Liver (tissue), 9 donors: Measurements from ENCODE around the gene MOV10. TPM values are rescaled to one million over a fixed set of nuclear protein-coding genes. Genes with fewer than 3 reads are reported as not detected.

Experiments
- DNase-seq: peaks from one replicate; pipeline ENCODE4 v3.0.0-alpha.2; 2017; ENCODE audit warnings: low spot score
- H3K27ac ChIP-seq, 2 donors: one replicate each; pipeline ENCODE4 v1.7.0; 2013; ENCODE audit warnings: inconsistent platforms in 2 of 2, low read length in 2 of 2, control low read depth in 1 of 2, low read depth in 1 of 2, mild to moderate bottlenecking in 1 of 2
- H3K27me3 ChIP-seq, 4 donors: one replicate each; pipeline versions ENCODE4 v1.6.1 to v1.7.0; 2013; ENCODE audit warnings: low read length in 3 of 4, inconsistent platforms in 1 of 4, mild to moderate bottlenecking in 1 of 4, moderate library complexity in 1 of 4; ENCODE audit not compliant: control insufficient read depth in 4 of 4, insufficient read depth in 4 of 4
- H3K36me3 ChIP-seq, 4 donors: one replicate each; pipeline versions ENCODE4 v1.6.1 to v1.7.0; 2013; ENCODE audit warnings: low read length in 3 of 4, mild to moderate bottlenecking in 3 of 4, low read depth in 1 of 4, moderate library complexity in 1 of 4; ENCODE audit not compliant: control insufficient read depth in 4 of 4, insufficient read depth in 3 of 4
- H3K4me1 ChIP-seq, 4 donors: one replicate each; pipeline versions ENCODE4 v1.6.1 to v1.7.0; 2013; ENCODE audit warnings: low read length in 3 of 4, mild to moderate bottlenecking in 3 of 4, moderate library complexity in 1 of 4; ENCODE audit not compliant: control insufficient read depth in 4 of 4, insufficient read depth in 4 of 4
- H3K4me3 ChIP-seq, 3 donors: one replicate each; pipeline versions ENCODE4 v1.6.1 to v1.7.0; 2013; ENCODE audit warnings: low read length in 3 of 3, control low read depth in 1 of 3, low read depth in 1 of 3, mild to moderate bottlenecking in 1 of 3
- H3K9ac ChIP-seq, 2 donors: one replicate each; pipeline ENCODE4 v1.7.0; 2013; ENCODE audit warnings: low read length in 2 of 2, mild to moderate bottlenecking in 2 of 2, moderate library complexity in 2 of 2, control low read depth in 1 of 2, low read depth in 1 of 2
- H3K9me3 ChIP-seq, 4 donors: one replicate each; pipeline versions ENCODE4 v1.6.1 to v1.7.0; 2013; ENCODE audit warnings: low read length in 3 of 4; ENCODE audit not compliant: control insufficient read depth in 4 of 4
- ATF3 ChIP-seq: IDR thresholded peaks from 2 replicates; pipeline ENCODE4 v1.6.1; 2016; ENCODE audit warnings: antibody characterized with exemption
- EGR1 ChIP-seq, 2 donors: IDR thresholded peaks; 2 replicates each; pipeline ENCODE4 v1.6.1; 2016 to 2018; ENCODE audit warnings: antibody characterized with exemption in 2 of 2, low read depth in 2 of 2
- FOXA1 ChIP-seq: IDR thresholded peaks from 2 replicates; pipeline ENCODE4 v1.6.1; 2016; ENCODE audit warnings: antibody characterized with exemption
- FOXA2 ChIP-seq: IDR thresholded peaks from 2 replicates; pipeline ENCODE4 v1.6.1; 2016; ENCODE audit warnings: antibody characterized with exemption
- GABPA ChIP-seq, 2 donors: IDR thresholded peaks in 1 of 2; conservative IDR thresholded peaks in 1 of 2; 2 replicates each; pipeline ENCODE4 v1.6.1; 2016; ENCODE audit warnings: antibody characterized with exemption in 2 of 2, mild to moderate bottlenecking in 1 of 2, moderate library complexity in 1 of 2
- HNF4G ChIP-seq: IDR thresholded peaks from 2 replicates; pipeline ENCODE4 v1.6.1; 2016; ENCODE audit warnings: antibody characterized with exemption
- JUND ChIP-seq, 2 donors: IDR thresholded peaks; 2 replicates each; pipeline ENCODE4 v1.6.1; 2016; ENCODE audit warnings: antibody characterized with exemption in 2 of 2
- NR2F2 ChIP-seq: IDR thresholded peaks from 2 replicates; pipeline ENCODE4 v1.6.1; 2016; ENCODE audit warnings: antibody characterized with exemption
- RAD21 ChIP-seq, 2 donors: IDR thresholded peaks; 2 replicates each; pipeline ENCODE4 v1.6.1; 2016; ENCODE audit warnings: antibody characterized with exemption in 2 of 2, mild to moderate bottlenecking in 2 of 2
- RXRA ChIP-seq, 2 donors: IDR thresholded peaks; 2 replicates each; pipeline ENCODE4 v1.6.1; 2017 to 2018; ENCODE audit warnings: antibody characterized with exemption in 2 of 2, mild to moderate bottlenecking in 1 of 2
- SP1 ChIP-seq: IDR thresholded peaks from 2 replicates; pipeline ENCODE4 v1.6.1; 2018; ENCODE audit warnings: antibody characterized with exemption, mild to moderate bottlenecking
- YY1 ChIP-seq: IDR thresholded peaks from 2 replicates; pipeline ENCODE4 v1.6.1; 2016; ENCODE audit warnings: antibody characterized with exemption, mild to moderate bottlenecking
- ZBTB33 ChIP-seq: IDR thresholded peaks from 2 replicates; pipeline ENCODE4 v1.6.1; 2016; ENCODE audit warnings: antibody characterized with exemption
- WGBS: extraction: QIAGEN DNeasy Blood & Tissue Kit; methylation state at CpG from one replicate; pipeline ENCODE4 v1.1.7; 2013; 5-methylcytosine and 5-hydroxymethylcytosine counted together
- polyA plus RNA-seq, 2 donors: library from polyadenylated mRNA; stranded (reverse) in 1 of 2; unstranded in 1 of 2; fragments of 200-250 nt in 1 of 2; fragments of >200 nt in 1 of 2; fragmentation: Nextera tagmentation in 1 of 2; extraction: Ambion mirVana in 1 of 2; gene quantifications; one replicate each; pipeline versions ENCODE4 v1.2.1 to v1.2.3, GENCODE V29; 2013 to 2015
- total RNA-seq, 2 donors: library from RNA; depleted of rRNA; stranded (reverse); fragments of >200 nt; gene quantifications; one replicate each; pipeline ENCODE4 v1.2.3, GENCODE V29; 2014
- TF ChIP-seq, protein P1 (sequence below): IDR thresholded peaks from 2 replicates; pipeline ENCODE4 v1.6.1; 2016; ENCODE audit warnings: antibody characterized with exemption, mild to moderate bottlenecking
- TF ChIP-seq, protein P2 (sequence below): fragments of 150-350 bp; IDR thresholded peaks from 2 replicates; pipeline ENCODE4 v1.5.1; 2017; ENCODE audit warnings: improper control_type of control experiment, low read depth, low read length; ENCODE audit not compliant: missing input control
- donor health status: healthy.
- donor health status: healthy.
- donor health status: healthy.
- donor health status: healthy.
- donor health status: healthy.

MOV10 gene
- total and polyA plus RNA-seq, 4 donors: 32.0 to 36.8 (median 33.7) TPM

DNA sequence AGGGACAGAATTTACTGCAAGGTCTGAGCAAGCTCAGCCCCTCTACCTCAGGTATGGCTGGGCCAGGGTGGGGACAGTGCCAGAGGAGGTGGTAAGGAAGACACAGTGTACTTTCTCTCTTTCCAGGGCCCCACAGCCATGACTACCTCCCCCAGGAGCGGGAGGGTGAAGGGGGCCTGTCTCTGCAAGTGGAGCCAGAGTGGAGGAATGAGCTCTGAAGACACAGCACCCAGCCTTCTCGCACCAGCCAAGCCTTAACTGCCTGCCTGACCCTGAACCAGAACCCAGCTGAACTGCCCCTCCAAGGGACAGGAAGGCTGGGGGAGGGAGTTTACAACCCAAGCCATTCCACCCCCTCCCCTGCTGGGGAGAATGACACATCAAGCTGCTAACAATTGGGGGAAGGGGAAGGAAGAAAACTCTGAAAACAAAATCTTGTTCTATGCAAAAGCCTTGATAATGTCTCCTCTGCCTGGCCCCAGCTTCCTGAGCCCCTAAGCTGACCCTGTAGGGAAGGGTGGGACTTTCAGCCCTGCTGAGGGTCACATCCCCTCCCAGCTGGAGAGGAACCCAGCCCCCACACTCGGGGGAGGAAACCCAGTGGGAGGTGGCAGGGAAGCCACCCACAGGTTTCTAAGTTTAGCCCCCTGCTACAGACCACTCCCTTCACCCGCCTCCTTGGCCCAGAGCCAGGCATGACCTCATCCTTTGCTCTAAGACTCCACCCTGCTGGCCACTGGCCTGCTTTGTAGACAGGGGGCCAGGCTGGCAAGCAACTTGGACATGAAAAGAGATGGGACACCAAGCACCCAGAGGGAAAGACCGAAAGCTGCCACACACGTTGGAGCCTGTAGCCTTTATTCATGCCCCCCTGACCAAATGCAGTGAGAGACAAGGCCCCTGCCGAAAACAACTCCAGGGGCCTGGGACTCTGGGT, 26.1 kb downstream of the MOV10 start:
- Histone ChIP-seq H3K4me3 (no peak overlapping the region), H3K27ac (peak overlapping the region; percentile 74 to 75), H3K9me3 (no peaks in the 10 kb centered on the region), H3K27me3 (no peaks in the 10 kb centered on the region), H3K4me1 (peaks cover 21 to 56% (median 44%) of the 10 kb centered on the region in 4 donors), H3K36me3 (peaks cover under 1 to 10% (median 4%) of the 10 kb centered on the region in 4 donors), H3K9ac (peak overlapping the region in 1 of 2 donors; percentile 47)
- TF ChIP-seq FOXA1: no peak
- TF ChIP-seq JUND (IDR thresholded peaks at IDR 0.05): peak; percentile 92 to 97
- TF ChIP-seq, protein P1, sequence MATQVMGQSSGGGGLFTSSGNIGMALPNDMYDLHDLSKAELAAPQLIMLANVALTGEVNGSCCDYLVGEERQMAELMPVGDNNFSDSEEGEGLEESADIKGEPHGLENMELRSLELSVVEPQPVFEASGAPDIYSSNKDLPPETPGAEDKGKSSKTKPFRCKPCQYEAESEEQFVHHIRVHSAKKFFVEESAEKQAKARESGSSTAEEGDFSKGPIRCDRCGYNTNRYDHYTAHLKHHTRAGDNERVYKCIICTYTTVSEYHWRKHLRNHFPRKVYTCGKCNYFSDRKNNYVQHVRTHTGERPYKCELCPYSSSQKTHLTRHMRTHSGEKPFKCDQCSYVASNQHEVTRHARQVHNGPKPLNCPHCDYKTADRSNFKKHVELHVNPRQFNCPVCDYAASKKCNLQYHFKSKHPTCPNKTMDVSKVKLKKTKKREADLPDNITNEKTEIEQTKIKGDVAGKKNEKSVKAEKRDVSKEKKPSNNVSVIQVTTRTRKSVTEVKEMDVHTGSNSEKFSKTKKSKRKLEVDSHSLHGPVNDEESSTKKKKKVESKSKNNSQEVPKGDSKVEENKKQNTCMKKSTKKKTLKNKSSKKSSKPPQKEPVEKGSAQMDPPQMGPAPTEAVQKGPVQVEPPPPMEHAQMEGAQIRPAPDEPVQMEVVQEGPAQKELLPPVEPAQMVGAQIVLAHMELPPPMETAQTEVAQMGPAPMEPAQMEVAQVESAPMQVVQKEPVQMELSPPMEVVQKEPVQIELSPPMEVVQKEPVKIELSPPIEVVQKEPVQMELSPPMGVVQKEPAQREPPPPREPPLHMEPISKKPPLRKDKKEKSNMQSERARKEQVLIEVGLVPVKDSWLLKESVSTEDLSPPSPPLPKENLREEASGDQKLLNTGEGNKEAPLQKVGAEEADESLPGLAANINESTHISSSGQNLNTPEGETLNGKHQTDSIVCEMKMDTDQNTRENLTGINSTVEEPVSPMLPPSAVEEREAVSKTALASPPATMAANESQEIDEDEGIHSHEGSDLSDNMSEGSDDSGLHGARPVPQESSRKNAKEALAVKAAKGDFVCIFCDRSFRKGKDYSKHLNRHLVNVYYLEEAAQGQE: peak; percentile 10
- TF ChIP-seq NR2F2: peak; percentile 96
- TF ChIP-seq ATF3: peak; percentile 47
- peak; percentile 49 to 62 for TF ChIP-seq RXRA (IDR thresholded peaks at IDR 0.05)
- TF ChIP-seq, protein P2, sequence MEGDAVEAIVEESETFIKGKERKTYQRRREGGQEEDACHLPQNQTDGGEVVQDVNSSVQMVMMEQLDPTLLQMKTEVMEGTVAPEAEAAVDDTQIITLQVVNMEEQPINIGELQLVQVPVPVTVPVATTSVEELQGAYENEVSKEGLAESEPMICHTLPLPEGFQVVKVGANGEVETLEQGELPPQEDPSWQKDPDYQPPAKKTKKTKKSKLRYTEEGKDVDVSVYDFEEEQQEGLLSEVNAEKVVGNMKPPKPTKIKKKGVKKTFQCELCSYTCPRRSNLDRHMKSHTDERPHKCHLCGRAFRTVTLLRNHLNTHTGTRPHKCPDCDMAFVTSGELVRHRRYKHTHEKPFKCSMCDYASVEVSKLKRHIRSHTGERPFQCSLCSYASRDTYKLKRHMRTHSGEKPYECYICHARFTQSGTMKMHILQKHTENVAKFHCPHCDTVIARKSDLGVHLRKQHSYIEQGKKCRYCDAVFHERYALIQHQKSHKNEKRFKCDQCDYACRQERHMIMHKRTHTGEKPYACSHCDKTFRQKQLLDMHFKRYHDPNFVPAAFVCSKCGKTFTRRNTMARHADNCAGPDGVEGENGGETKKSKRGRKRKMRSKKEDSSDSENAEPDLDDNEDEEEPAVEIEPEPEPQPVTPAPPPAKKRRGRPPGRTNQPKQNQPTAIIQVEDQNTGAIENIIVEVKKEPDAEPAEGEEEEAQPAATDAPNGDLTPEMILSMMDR: no peak
- TF ChIP-seq SP1: peak; percentile 71
- no peak for TF ChIP-seq HNF4G
- no peak for TF ChIP-seq ZBTB33
- peak; percentile 98 for DNase-seq
- WGBS: 42% methylated on average over 7 of the region's 7 CpGs

GRCh38 chr1:112701227-112702066, 27.0 kb downstream of the MOV10 start:
- WGBS: 83% methylated on average over 17 of the region's 17 CpGs
- no peaks in the 10 kb centered on the region for H3K27me3 ChIP-seq
- no peak overlapping the region for H3K4me3 ChIP-seq
- no peak overlapping the region for H3K9ac ChIP-seq
- peaks cover 25 to 61% (median 50%) of the 10 kb centered on the region in 4 donors for H3K4me1 ChIP-seq
- H3K36me3 ChIP-seq: peaks cover 0 to 5% (median 1%) of the 10 kb centered on the region in 4 donors
- H3K9me3 ChIP-seq: no peaks in the 10 kb centered on the region
- peak overlapping the region; percentile 74 to 75 for H3K27ac ChIP-seq
- no peak for DNase-seq
- TF ChIP-seq ATF3: no peak
- TF ChIP-seq, protein P2: no peak
- TF ChIP-seq NR2F2: no peak
- TF ChIP-seq YY1: no peak
- TF ChIP-seq JUND (IDR thresholded peaks at IDR 0.05): no peak
- TF ChIP-seq FOXA1: no peak
- TF ChIP-seq ZBTB33: no peak
- no peak for TF ChIP-seq RAD21 (IDR thresholded peaks at IDR 0.05)
- TF ChIP-seq GABPA (IDR thresholded peaks at IDR 0.05 in 1 of 2, conservative IDR thresholded peaks at IDR 0.05 in 1 of 2): no peak
- TF ChIP-seq EGR1 (IDR thresholded peaks at IDR 0.05; ENCODE audit: low read depth in 2 of 2): no peak
- TF ChIP-seq HNF4G: no peak
- no peak for TF ChIP-seq SP1
- TF ChIP-seq FOXA2: no peak
